ENCODE measurements around the gene SCFD2.

DNA sequence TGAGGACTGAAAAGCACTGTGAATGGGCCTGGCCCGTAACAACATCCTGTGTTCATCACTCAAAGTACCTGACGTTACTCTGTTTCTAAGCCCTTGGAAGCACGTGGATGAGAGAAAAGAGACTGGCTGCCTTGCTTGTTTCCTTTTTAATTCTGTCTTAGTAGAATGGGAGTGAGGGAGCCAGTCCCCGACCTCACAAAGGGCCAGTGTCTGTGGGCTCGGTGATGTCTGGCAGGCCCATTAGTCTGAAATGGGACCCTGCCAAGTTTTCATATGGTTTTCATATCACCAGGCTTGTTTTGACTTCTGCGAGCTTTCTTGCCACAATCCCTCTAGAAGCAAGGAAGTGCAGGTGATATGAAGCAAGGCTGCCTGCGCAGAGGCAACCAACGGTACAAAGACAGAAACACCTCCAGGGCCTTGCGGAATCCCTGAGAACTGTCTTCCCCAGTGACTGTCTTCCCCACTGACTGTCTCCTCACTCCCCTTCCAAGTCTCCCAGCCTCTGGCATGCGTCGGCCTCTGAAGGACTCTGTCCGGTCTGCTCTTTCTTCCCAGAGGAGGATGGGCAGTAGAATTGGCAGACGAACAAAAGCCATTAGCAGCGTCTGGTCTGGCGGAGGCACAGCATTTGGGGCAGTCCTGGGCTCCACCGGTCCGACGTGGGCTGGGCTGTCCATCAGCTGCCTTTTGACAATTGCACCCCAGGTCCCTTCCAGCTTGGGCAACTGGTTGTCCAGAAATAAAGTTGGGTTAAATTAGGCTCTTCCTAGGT lies 524.0 kb downstream of the SCFD2 start:
- TF ChIP-seq, protein P1, sequence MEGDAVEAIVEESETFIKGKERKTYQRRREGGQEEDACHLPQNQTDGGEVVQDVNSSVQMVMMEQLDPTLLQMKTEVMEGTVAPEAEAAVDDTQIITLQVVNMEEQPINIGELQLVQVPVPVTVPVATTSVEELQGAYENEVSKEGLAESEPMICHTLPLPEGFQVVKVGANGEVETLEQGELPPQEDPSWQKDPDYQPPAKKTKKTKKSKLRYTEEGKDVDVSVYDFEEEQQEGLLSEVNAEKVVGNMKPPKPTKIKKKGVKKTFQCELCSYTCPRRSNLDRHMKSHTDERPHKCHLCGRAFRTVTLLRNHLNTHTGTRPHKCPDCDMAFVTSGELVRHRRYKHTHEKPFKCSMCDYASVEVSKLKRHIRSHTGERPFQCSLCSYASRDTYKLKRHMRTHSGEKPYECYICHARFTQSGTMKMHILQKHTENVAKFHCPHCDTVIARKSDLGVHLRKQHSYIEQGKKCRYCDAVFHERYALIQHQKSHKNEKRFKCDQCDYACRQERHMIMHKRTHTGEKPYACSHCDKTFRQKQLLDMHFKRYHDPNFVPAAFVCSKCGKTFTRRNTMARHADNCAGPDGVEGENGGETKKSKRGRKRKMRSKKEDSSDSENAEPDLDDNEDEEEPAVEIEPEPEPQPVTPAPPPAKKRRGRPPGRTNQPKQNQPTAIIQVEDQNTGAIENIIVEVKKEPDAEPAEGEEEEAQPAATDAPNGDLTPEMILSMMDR (IDR thresholded peaks at IDR 0.05), result no peak
- TF ChIP-seq RFX5 (IDR thresholded peaks at IDR 0.05), result no peak
- TF ChIP-seq KDM1A (IDR thresholded peaks at IDR 0.05; ENCODE audit: low read depth), result no peak
- TF ChIP-seq JUN (IDR thresholded peaks at IDR 0.05), result no peak
- no peak for TF ChIP-seq HOXB5 (CRISPR knock-in tag; IDR thresholded peaks at IDR 0.05)
- TF ChIP-seq, protein P2, sequence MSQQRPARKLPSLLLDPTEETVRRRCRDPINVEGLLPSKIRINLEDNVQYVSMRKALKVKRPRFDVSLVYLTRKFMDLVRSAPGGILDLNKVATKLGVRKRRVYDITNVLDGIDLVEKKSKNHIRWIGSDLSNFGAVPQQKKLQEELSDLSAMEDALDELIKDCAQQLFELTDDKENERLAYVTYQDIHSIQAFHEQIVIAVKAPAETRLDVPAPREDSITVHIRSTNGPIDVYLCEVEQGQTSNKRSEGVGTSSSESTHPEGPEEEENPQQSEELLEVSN (IDR thresholded peaks at IDR 0.05; ENCODE audit: borderline replicate concordance, low read depth), result no peak
- no peak for TF ChIP-seq POLR2A (IDR thresholded peaks at IDR 0.05; ENCODE audit: low read length)
- no peak for TF ChIP-seq MAFK (IDR thresholded peaks at IDR 0.05; ENCODE audit: partially characterized antibody)
